Panc1 (cell line): Measurements from ENCODE around the gene MTFP1. TPM values are rescaled to one million over a fixed set of nuclear protein-coding genes. Genes with fewer than 3 reads are reported as not detected.
A peak's percentile ranks its signal among the peaks of the same experiment; 100 is the strongest.

Experiments
- ATAC-seq: fragments of 200-7000 bp; cut with Tn5 transposase; 2 replicates; pipeline ENCODE4 v1.9.1; 2020; ENCODE audit warnings: mild to moderate bottlenecking, moderate library complexity
- BruUV-seq: library from RNA; stranded (reverse); fragments of 400-500 nt; replicated peaks from 2 replicates; lab custom pipeline; 2021; lab: Mats Ljungman, UMichigan
- CTCF ChIA-PET: fragments of 300-600 bp; sonication (Branson Sonifier 250); formaldehyde crosslinking; loops from one replicate; lab custom pipeline; 2022; ENCODE audit warnings: antibody characterized with exemption; lab: Charles Lee
- POLR2A ChIA-PET: fragments of 300-600 bp; sonication (Branson Sonifier 250); formaldehyde crosslinking; loops from one replicate; lab custom pipeline; 2022; ENCODE audit warnings: antibody characterized with exemption; lab: Charles Lee
- DNase-seq: peaks from one replicate; pipeline ENCODE4 v3.0.0-alpha.2; 2010; ENCODE audit warnings: low read depth, low spot score
- H3K27ac ChIP-seq: 2 replicates; pipeline ENCODE4 v1.5.1; 2011; ENCODE audit warnings: mild to moderate bottlenecking, low read length, inconsistent platforms
- H3K27me3 ChIP-seq: fragments of 200-500 bp; sonication (Bioruptor generic); 2 replicates; pipeline ENCODE4 v1.6.0; 2014; ENCODE audit warnings: low read length, inconsistent platforms; ENCODE audit not compliant: control insufficient read depth, insufficient read depth
- H3K36me3 ChIP-seq: fragments of 200-500 bp; sonication (Bioruptor generic); 2 replicates; pipeline ENCODE4 v1.5.1; 2014; ENCODE audit warnings: inconsistent platforms, mild to moderate bottlenecking, low read length, moderate library complexity; ENCODE audit not compliant: control insufficient read depth, insufficient read depth
- H3K4me1 ChIP-seq: 2 replicates; pipeline ENCODE4 v1.5.1; 2011; ENCODE audit warnings: inconsistent platforms, mild to moderate bottlenecking, low read length, moderate library complexity; ENCODE audit not compliant: control insufficient read depth, insufficient read depth
- H3K4me3 ChIP-seq, 2 experiments: 2 replicates each; pipeline ENCODE4 v1.5.1; 2011 to 2012; ENCODE audit warnings: low read depth in 2 of 2, low read length in 2 of 2, mild to moderate bottlenecking in 2 of 2, inconsistent platforms in 1 of 2, moderate library complexity in 1 of 2
- H3K9me3 ChIP-seq: fragments of 200-500 bp; sonication (Bioruptor generic); 2 replicates; pipeline ENCODE4 v1.5.1; 2014; ENCODE audit warnings: low read depth, mild to moderate bottlenecking, inconsistent platforms, low read length, moderate library complexity; ENCODE audit not compliant: control insufficient read depth, insufficient read depth
- CTCF ChIP-seq: fragments of 450-650 bp; IDR thresholded peaks from 2 replicates; pipeline ENCODE4 v1.5.1; 2017; ENCODE audit warnings: mild to moderate bottlenecking
- POLR2AphosphoS5 ChIP-seq: IDR thresholded peaks from 2 replicates; pipeline ENCODE4 v1.6.1; 2012; ENCODE audit warnings: mild to moderate bottlenecking, low read depth, low read length, moderate library complexity
- REST ChIP-seq, 2 experiments: IDR thresholded peaks; 2 replicates each; pipeline ENCODE4 v1.6.1; 2011 to 2012; ENCODE audit warnings: low read depth in 2 of 2, control low read depth in 1 of 2, low read length in 1 of 2, mild to moderate bottlenecking in 1 of 2, moderate library complexity in 1 of 2; ENCODE audit not compliant: insufficient read depth in 1 of 2
- SIN3A ChIP-seq: IDR thresholded peaks from 2 replicates; pipeline ENCODE4 v1.6.1; 2012; ENCODE audit warnings: low read depth, mild to moderate bottlenecking, low read length, moderate library complexity, borderline replicate concordance; ENCODE audit not compliant: insufficient read depth
- TCF7L2 ChIP-seq: IDR thresholded peaks from 2 replicates; pipeline ENCODE4 v1.6.1; 2011; ENCODE audit warnings: mild to moderate bottlenecking, low read depth, low read length, inconsistent platforms
- in situ Hi-C: cut with HindIII; loops from 2 replicates; pipeline ENCODE4 v1.10.0; 2016; ENCODE audit warnings: low sequenced_read_pairs, low pct_unique_long_range_greater_than_20kb
- intact Hi-C: fragments of 100-400 bp; cut with micrococcal nuclease; formaldehyde crosslinking; loops from one replicate; pipeline ENCODE4 v1.10.0; 2022; ENCODE audit not compliant: unreplicated experiment
- total RNA-seq: library from RNA; stranded (reverse); gene quantifications from one replicate; pipeline ENCODE4 v1.2.1, GENCODE V29; 2021; ENCODE audit not compliant: unreplicated experiment

Gene MTFP1
- total RNA-seq, 1 experiment from 2014 or later = 21.5 TPM

GRCh38 chr22:30386960-30387827 lies 38.4 kb upstream of the MTFP1 start, which contains the start of gene RNF215:
Gene RNF215, minus strand, starts transcription at chr22:30387411. Its CDS starts 98 bp downstream, at chr22:30387313.
- ATAC-seq (peak; percentile 95), DNase-seq (no peak)
- TF ChIP-seq TCF7L2 (no peak), POLR2AphosphoS5 (no peak; the same call in 1 of the 2 replicates), REST (IDR thresholded peaks at IDR 0.05; ENCODE audit: insufficient read depth in 1 of 2, low read depth in 2 of 2, low read length in 1 of 2) (no peak), CTCF (peak; percentile 95), SIN3A (no peak)
- peak within 1 kb of the TSS; percentile 79 for H3K27ac ChIP-seq
- H3K36me3 ChIP-seq = peaks cover 2% of the 10 kb centered on the region; the same call in 1 of the 2 replicates
- peaks cover 6% of the 10 kb centered on the region; the same call in 1 of the 2 replicates for H3K4me1 ChIP-seq
- peak within 1 kb of the TSS; percentile 49 to 60 for H3K4me3 ChIP-seq
- in situ Hi-C loops (no loop called here), intact Hi-C loops (loop anchor here (5.0 kb wide), 1 partner anchor 100 kb away; the partner anchor contains the start of gene CASTOR1)
- CTCF ChIA-PET = interaction anchor here (0.6 to 1.0 kb wide), 4 partner anchors 8 to 99 kb away, joined by 3 to 12 read pairs (median 4); partner anchors contain the start of gene SEC14L2
- H3K9me3 ChIP-seq = no peaks in the 10 kb centered on the region
- no TSS peak for BruUV-seq
- POLR2A ChIA-PET = no interaction called here
- no peaks in the 10 kb centered on the region for H3K27me3 ChIP-seq

- no peak overlapping the region for H3K4me3 ChIP-seq
- peaks cover 5% of the 10 kb centered on the region; the same call in 1 of the 2 replicates for H3K4me1 ChIP-seq
- ATAC-seq (no peak), DNase-seq (peak; percentile 41)
- POLR2A ChIA-PET = interaction anchor here (0.6 kb wide), 1 partner anchor 70 kb away, joined by 3 read pairs; no protein-coding TSS in a partner anchor
- H3K27me3 ChIP-seq = no peaks in the 10 kb centered on the region
- no peak overlapping the region for H3K27ac ChIP-seq
- TF ChIP-seq REST (IDR thresholded peaks at IDR 0.05; ENCODE audit: insufficient read depth in 1 of 2, low read depth in 2 of 2, low read length in 1 of 2) (no peak), CTCF (peak; percentile 78; the same call in 1 of the 2 replicates)
- in situ Hi-C loops = no loop called here
- CTCF ChIA-PET = interaction anchor here (1.1 kb wide), 1 partner anchor 33 kb away, joined by 4 read pairs; no protein-coding TSS in a partner anchor
- peaks cover 2% of the 10 kb centered on the region; the same call in 1 of the 2 replicates for H3K36me3 ChIP-seq
- no peaks in the 10 kb centered on the region for H3K9me3 ChIP-seq
- intact Hi-C loops = no loop called here
- no TSS peak for BruUV-seq
Measured at GRCh38 chr22:30390974-30391691, 34.4 kb upstream of the MTFP1 start.
